MM.1S (cell line): ENCODE results near the gene MVB12A.

ENCODE experiments used
- DNase-seq: peaks from one replicate; pipeline ENCODE4 v3.0.0-alpha.2; 2015
- H2AFZ ChIP-seq: fragments of 300-600 bp; sonication (generic); 2 replicates; pipeline ENCODE4 v1.6.0; 2016; ENCODE audit warnings: antibody characterized with exemption, low read length
- H3F3A ChIP-seq: fragments of 300-600 bp; sonication (generic); 2 replicates; pipeline ENCODE4 v1.6.1; 2016; ENCODE audit warnings: mild to moderate bottlenecking, antibody characterized with exemption, low read length, moderate library complexity, mixed read lengths; ENCODE audit not compliant: insufficient read depth
- H3K27ac ChIP-seq: fragments of 300-600 bp; sonication (generic); 2 replicates; pipeline ENCODE4 v1.5.1; 2016; ENCODE audit warnings: mild to moderate bottlenecking, low read length
- H3K27me3 ChIP-seq: fragments of 300-600 bp; sonication (generic); replicated peaks from 2 replicates; pipeline ENCODE4 v1.6.0; 2016; ENCODE audit warnings: low read length; ENCODE audit not compliant: insufficient read depth
- H3K36me3 ChIP-seq: fragments of 300-600 bp; sonication (generic); replicated peaks from 2 replicates; pipeline ENCODE4 v1.6.1; 2016; ENCODE audit warnings: mild to moderate bottlenecking, low read length, mixed read lengths; ENCODE audit not compliant: insufficient read depth
- H3K4me1 ChIP-seq: fragments of 300-600 bp; sonication (generic); 2 replicates; pipeline ENCODE4 v1.6.1; 2016; ENCODE audit warnings: low read length, mixed read lengths
- H3K4me2 ChIP-seq: fragments of 300-600 bp; sonication (generic); 2 replicates; pipeline ENCODE4 v1.6.0; 2016; ENCODE audit warnings: low read depth, low read length
- H3K4me3 ChIP-seq: fragments of 300-600 bp; sonication (generic); 2 replicates; pipeline ENCODE4 v1.5.1; 2016; ENCODE audit warnings: low read length, mixed read lengths
- H3K79me2 ChIP-seq: fragments of 300-600 bp; sonication (generic); 2 replicates; pipeline ENCODE4 v1.6.1; 2016; ENCODE audit warnings: mixed run types, low read length, mixed read lengths
- H3K9ac ChIP-seq: fragments of 300-600 bp; sonication (generic); 2 replicates; pipeline ENCODE4 v1.6.1; 2016; ENCODE audit warnings: low read length, mixed read lengths
- H3K9me2 ChIP-seq: fragments of 300-600 bp; sonication (generic); replicated peaks from 2 replicates; pipeline ENCODE4 v1.6.1; 2016; ENCODE audit warnings: mild to moderate bottlenecking, low read length, mixed read lengths; ENCODE audit not compliant: insufficient read depth
- H3K9me3 ChIP-seq: fragments of 300-600 bp; sonication (generic); replicated peaks from 2 replicates; pipeline ENCODE4 v1.6.1; 2016; ENCODE audit warnings: mild to moderate bottlenecking, low read length, mixed read lengths; ENCODE audit not compliant: insufficient read depth
- H4K20me1 ChIP-seq: fragments of 300-600 bp; sonication (generic); 2 replicates; pipeline ENCODE4 v1.6.1; 2016; ENCODE audit warnings: mild to moderate bottlenecking, low read length, moderate library complexity, mixed read lengths; ENCODE audit not compliant: insufficient read depth
- CTCF ChIP-seq: fragments of 300-600 bp; sonication (generic); IDR thresholded peaks from 2 replicates; pipeline ENCODE4 v1.5.1; 2016; ENCODE audit warnings: antibody characterized with exemption, low read length, mixed read lengths
- EZH2 ChIP-seq: fragments of 300-600 bp; sonication (generic); optimal IDR thresholded peaks from 2 replicates; pipeline ENCODE3; 2017; ENCODE audit warnings: low read depth, mild to moderate bottlenecking, antibody characterized with exemption, low read length, mixed read lengths
- EZH2phosphoT487 ChIP-seq: fragments of 300-600 bp; sonication (generic); IDR thresholded peaks from 2 replicates; pipeline ENCODE4 v1.6.1; 2018; ENCODE audit warnings: antibody characterized with exemption, low read length

MVB12A gene

GRCh38 chr19:17409990-17410389 lies 9.9 kb upstream of the MVB12A start:
- H3K79me2 ChIP-seq = peaks cover 37% of the 10 kb centered on the region
- no peaks in the 10 kb centered on the region for H3K9me2 ChIP-seq
- H2AFZ ChIP-seq = no peak overlapping the region
- peaks cover 24% of the 10 kb centered on the region for H3F3A ChIP-seq
- no peaks in the 10 kb centered on the region for H4K20me1 ChIP-seq
- peaks cover 7% of the 10 kb centered on the region; the same call in 1 of the 2 replicates for H3K4me1 ChIP-seq
- H3K4me3 ChIP-seq = no peak overlapping the region
- no peak for DNase-seq
- no peak overlapping the region for H3K27ac ChIP-seq
- no peak overlapping the region for H3K4me2 ChIP-seq
- TF ChIP-seq EZH2 (no peak), CTCF (no peak), EZH2phosphoT487 (no peak)
- no peaks in the 10 kb centered on the region for H3K9me3 ChIP-seq
- H3K36me3 ChIP-seq = no peaks in the 10 kb centered on the region
- no peaks in the 10 kb centered on the region for H3K27me3 ChIP-seq
- H3K9ac ChIP-seq = no peak overlapping the region

DNA sequence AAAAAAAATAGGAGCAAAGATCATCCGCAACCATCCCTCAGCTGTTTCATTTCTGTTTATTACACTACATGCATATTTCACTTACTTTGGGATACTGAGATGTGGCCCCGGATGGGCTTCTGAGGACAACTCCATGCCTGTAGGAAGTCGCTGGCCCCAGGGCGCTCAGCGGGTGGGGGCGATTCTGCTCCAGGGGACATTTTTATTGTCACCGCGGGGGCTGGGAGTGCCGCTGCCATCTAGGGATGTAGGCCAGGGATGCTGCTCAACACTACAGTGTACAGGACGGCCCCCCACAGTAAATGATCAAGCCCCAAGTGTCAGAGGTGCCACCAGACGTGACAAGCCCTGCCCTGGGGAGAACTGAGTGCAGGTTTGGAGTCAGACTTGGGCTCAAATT lies 8.0 kb upstream of the MVB12A start:
- Histone ChIP-seq H3K27me3 (no peaks in the 10 kb centered on the region), H4K20me1 (no peaks in the 10 kb centered on the region), H2AFZ (no peak overlapping the region), H3K4me3 (no peak overlapping the region), H3K36me3 (no peaks in the 10 kb centered on the region), H3K27ac (no peak overlapping the region), H3K9me3 (no peaks in the 10 kb centered on the region), H3K9me2 (no peaks in the 10 kb centered on the region), H3K9ac (no peak overlapping the region), H3F3A (peaks cover 7% of the 10 kb centered on the region), H3K79me2 (peaks cover 24% of the 10 kb centered on the region), H3K4me2 (no peak overlapping the region), H3K4me1 (peaks cover 7% of the 10 kb centered on the region; the same call in 1 of the 2 replicates)
- no peak for TF ChIP-seq EZH2
- no peak for TF ChIP-seq CTCF
- no peak for TF ChIP-seq EZH2phosphoT487
- no peak for DNase-seq

- Histone ChIP-seq H2AFZ (no peak overlapping the region), H3K27me3 (no peaks in the 10 kb centered on the region), H3F3A (peaks cover 10% of the 10 kb centered on the region; the same call in 1 of the 2 replicates), H3K4me2 (no peak overlapping the region), H3K9me2 (no peaks in the 10 kb centered on the region), H4K20me1 (no peaks in the 10 kb centered on the region), H3K4me1 (peaks cover 8% of the 10 kb centered on the region; the same call in 1 of the 2 replicates), H3K36me3 (no peaks in the 10 kb centered on the region), H3K9ac (no peak overlapping the region), H3K9me3 (no peaks in the 10 kb centered on the region), H3K79me2 (peaks cover 19% of the 10 kb centered on the region), H3K4me3 (no peak overlapping the region), H3K27ac (no peak overlapping the region)
- no peak for DNase-seq
- TF ChIP-seq EZH2 = no peak
- no peak for TF ChIP-seq CTCF
- TF ChIP-seq EZH2phosphoT487 = no peak
These were observed 5.8 kb upstream of the MVB12A start for GRCh38 chr19:17414097-17414496.
